ENCODE measurements around the gene HES3. TPM values are rescaled to one million over a fixed set of nuclear protein-coding genes. Genes with fewer than 3 reads are reported as not detected.

HES3 gene
- total RNA-seq, 3 donors from 2014 or later = not detected

DNA sequence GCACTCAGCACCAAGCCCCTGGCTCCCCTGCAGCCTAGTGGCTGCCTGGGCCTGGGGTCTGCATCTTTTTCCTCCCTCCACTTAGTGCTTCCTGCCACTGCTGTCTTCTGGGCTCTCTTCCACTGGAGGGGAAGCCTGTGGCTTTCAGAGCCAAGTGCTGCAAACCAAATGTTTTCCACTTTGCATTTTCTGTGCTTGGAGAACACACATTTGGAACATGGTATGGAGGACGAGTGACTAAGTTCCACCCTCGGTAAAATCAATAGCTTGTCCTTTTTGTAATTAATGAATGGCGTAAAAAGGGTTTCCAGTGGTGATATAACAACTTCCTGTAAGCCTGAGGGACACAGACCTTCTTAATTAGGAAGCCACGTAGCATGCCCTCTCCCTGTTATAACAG, 27.0 kb downstream of the HES3 start:
- no peaks in the 10 kb centered on the region for H3K4me1 Mint-ChIP-seq (ENCODE audit: low read depth)
- ATAC-seq = no peak
- no peaks in the 10 kb centered on the region for H3K36me3 Mint-ChIP-seq (ENCODE audit: insufficient read depth)
- H3K27me3 Mint-ChIP-seq (ENCODE audit: low read depth) = no peaks in the 10 kb centered on the region
- no peak for DNase-seq
- no peaks in the 10 kb centered on the region for H3K9me3 Mint-ChIP-seq
- H3K4me3 Mint-ChIP-seq = no peak overlapping the region

DNA sequence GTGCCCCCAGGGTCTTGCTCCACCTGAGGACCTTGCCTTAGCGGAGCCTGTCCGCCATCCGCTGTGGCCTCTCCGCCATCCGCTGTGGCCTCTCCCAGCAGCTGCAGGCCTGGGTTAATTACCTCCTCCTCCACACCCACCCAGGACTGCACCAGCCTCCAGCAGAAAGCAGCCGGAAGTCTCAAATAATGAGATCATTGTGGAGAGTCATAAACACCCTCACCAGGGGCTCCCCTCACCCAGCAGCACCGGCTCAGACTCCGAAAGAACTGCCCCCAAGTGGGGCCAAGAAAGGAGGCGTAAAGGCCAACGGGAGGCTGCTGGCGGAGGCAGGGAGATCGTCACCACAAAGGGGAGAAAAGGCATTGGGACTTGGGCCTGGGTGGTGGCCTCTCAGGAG, 27.6 kb downstream of the HES3 start:
- no peak for ATAC-seq

DNA sequence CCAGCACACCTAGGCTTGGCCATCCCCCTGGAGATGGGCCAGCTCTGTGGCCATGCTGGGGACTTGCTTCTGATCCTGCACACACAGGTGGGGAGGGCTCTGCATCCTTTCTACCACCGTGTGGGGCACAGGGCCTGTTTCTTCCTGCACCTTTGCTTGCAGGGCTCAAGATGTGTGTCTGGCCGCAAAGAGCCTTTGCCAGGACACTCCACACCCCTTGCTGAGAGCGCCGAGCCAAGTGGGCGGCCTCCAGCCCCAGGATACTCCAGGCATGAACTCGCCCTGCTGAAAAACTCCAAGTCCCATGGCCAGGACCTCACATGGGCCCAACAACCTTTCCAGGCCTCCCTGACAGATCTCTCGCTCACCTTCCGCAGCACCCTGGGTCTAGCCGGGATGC, 28.5 kb downstream of the HES3 start:
- Mint-ChIP-seq H3K36me3 (ENCODE audit: insufficient read depth) (no peaks in the 10 kb centered on the region), H3K27me3 (ENCODE audit: low read depth) (no peaks in the 10 kb centered on the region), H3K4me1 (ENCODE audit: low read depth) (no peaks in the 10 kb centered on the region), H3K9me3 (no peaks in the 10 kb centered on the region), H3K4me3 (no peak overlapping the region)
- DNase-seq = no peak
- ATAC-seq = no peak

More for the DNA sequence above, 27.6 kb downstream of the HES3 start:
- DNase-seq = no peak
- Mint-ChIP-seq H3K36me3 (ENCODE audit: insufficient read depth) (no peaks in the 10 kb centered on the region), H3K9me3 (no peaks in the 10 kb centered on the region), H3K27me3 (ENCODE audit: low read depth) (no peaks in the 10 kb centered on the region), H3K4me1 (ENCODE audit: low read depth) (no peaks in the 10 kb centered on the region), H3K4me3 (no peak overlapping the region)

DNA sequence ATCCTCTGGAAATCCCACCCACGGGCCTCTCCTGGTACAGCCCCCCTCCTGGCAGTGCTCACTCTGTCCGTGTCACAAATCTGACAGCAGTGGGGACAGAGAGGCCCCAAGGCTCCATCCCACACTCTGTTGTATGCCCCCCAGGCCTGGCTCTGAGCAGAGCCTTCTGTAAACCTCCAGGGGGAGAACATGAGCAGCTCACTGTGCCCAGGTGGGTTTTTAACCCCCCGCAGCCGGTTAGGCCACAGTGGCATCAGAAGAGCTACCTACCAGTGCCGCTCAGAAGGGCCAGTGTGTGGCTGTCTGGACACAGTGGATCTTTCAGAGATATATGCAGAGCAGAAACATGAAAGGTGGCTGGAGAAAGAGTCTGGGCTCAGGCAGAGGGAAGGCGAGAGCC, 28.9 kb downstream of the HES3 start:
- DNase-seq (no peak), ATAC-seq (no peak)
- H3K9me3 Mint-ChIP-seq = no peaks in the 10 kb centered on the region
- no peaks in the 10 kb centered on the region for H3K27me3 Mint-ChIP-seq (ENCODE audit: low read depth)
- no peaks in the 10 kb centered on the region for H3K4me1 Mint-ChIP-seq (ENCODE audit: low read depth)
- no peak overlapping the region for H3K4me3 Mint-ChIP-seq
- no peaks in the 10 kb centered on the region for H3K36me3 Mint-ChIP-seq (ENCODE audit: insufficient read depth)

DNA sequence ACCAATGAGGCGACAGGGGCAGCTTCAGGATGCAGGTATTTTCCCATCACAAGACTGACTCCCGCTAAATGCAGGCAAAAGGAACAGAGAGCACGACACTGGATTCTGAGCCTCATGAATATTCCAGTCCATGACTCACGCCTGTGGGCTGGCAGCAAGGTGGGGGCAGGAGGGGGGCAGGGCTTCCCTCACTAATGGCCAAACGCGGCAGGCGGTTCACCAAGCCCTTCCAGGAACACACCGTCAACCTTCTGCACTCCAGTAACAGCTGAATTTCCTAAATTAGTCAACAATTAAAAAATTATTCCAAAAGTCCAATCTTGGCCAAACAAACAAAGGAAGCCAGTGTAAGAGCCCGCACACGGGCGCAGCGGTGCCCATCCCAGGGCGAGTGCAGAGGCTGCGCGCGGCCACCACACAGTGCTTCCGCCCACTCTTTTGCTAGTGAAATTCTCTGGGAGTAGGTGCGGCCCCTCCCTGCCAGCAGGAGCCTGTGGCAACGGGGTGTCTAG, 29.5 kb downstream of the HES3 start:
- Mint-ChIP-seq H3K36me3 (ENCODE audit: insufficient read depth) (no peaks in the 10 kb centered on the region), H3K4me1 (ENCODE audit: low read depth) (no peaks in the 10 kb centered on the region), H3K27me3 (ENCODE audit: low read depth) (no peaks in the 10 kb centered on the region), H3K9me3 (no peaks in the 10 kb centered on the region), H3K4me3 (no peak overlapping the region)
- no peak for ATAC-seq
- no peak for DNase-seq

DNA sequence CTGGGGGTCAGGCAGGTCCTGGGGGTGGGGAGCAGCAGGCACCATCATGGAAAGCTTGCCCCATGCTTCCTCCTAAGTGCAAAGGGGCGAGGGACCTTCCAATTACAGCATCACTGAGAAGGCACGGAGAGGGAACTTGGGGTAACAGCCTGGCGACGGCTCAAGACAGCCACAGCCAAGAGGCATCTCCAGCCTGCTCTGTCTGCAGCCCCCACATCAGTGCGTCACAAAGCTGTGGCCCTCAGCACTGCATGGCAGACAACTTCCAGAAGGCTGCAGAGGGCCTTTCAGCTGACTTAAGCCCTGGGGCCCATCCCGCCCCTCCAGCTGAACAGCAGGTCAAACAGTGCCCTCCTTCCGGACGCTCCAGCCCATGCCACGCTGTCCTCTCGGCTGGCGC, 30.1 kb downstream of the HES3 start:
- H3K9me3 Mint-ChIP-seq = no peaks in the 10 kb centered on the region
- no peaks in the 10 kb centered on the region for H3K4me1 Mint-ChIP-seq (ENCODE audit: low read depth)
- ATAC-seq (no peak), DNase-seq (no peak)
- no peaks in the 10 kb centered on the region for H3K27me3 Mint-ChIP-seq (ENCODE audit: low read depth)
- no peaks in the 10 kb centered on the region for H3K36me3 Mint-ChIP-seq (ENCODE audit: insufficient read depth)
- H3K4me3 Mint-ChIP-seq = no peak overlapping the region

DNA sequence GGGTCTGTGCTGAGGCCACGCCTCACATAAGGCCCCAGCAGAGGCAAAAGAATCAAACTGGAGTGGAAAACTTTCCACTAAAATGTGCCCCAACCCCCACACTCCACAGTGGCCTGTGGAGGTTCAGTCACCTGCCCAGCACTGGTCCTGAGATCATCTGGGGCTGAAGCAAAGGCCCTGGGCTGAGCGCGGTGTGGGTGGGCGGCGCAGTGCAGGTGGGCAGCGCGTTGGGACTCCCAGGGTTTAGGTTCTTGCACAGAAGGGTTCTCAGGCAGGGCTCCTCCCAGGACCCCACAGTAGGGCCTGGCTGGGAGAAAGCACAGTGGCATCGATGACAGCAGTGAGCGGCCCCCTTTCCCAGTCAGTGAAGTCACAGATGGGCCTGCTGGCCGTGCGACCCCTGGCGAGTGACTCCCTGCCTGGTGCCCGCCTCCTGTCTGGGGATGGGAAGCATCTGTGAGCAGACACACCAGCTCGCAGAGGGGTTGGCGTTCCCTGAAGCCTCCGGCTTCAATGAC, 30.7 kb downstream of the HES3 start:
- Mint-ChIP-seq H3K9me3 (no peaks in the 10 kb centered on the region), H3K36me3 (ENCODE audit: insufficient read depth) (no peaks in the 10 kb centered on the region), H3K4me1 (ENCODE audit: low read depth) (no peaks in the 10 kb centered on the region), H3K4me3 (no peak overlapping the region), H3K27me3 (ENCODE audit: low read depth) (no peaks in the 10 kb centered on the region)
- DNase-seq = no peak
- no peak for ATAC-seq

DNA sequence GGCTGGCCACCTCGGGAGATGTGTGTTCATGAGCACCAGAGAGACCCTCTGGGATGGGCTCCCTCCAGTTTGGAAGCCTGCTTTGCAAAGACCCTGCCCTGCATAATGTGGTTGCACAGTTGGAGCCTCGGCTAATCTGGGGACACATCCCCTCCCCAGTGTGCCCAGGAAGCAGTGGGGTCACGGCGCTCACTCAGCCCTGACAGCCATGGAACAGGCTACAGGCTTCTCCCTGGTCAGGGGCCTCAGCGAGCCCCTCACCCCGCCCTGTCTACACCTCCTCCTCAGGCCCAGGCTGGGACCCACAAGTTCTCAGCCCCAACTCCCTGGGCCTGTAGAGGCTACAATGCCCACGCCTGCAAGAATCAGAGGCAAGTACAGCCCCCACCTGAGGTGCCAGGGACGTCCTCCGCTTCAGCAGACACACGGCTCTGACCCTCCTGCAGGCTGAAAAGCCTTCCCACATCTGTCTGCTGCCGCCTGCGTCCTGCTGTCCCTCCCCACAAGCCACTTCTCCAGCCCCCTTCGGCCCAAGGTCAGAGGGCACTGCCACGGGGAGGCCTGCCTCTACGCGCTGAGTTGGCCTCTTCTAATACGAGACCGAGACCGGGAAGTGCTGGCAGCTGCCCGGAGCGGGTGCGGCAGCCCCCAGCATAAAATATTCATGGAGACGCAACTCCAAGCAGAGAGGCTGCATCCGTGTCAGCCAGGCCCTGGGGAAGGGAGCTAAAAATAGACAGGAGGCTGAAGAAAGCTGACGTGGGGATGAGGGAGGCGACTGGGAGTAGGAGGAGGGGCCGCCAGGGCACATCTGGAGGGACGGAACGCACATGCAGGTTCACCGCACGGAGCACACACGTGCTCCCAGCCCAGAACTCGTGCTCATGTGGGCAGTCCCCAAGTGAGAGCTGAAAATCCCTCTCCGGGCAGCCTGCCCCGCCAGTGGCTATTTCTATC, 32.1 kb downstream of the HES3 start:
- H3K36me3 Mint-ChIP-seq (ENCODE audit: insufficient read depth) = no peaks in the 10 kb centered on the region
- H3K9me3 Mint-ChIP-seq = no peaks in the 10 kb centered on the region
- H3K4me1 Mint-ChIP-seq (ENCODE audit: low read depth) = no peaks in the 10 kb centered on the region
- DNase-seq (no peak), ATAC-seq (no peak)
- no peaks in the 10 kb centered on the region for H3K27me3 Mint-ChIP-seq (ENCODE audit: low read depth)
- H3K4me3 Mint-ChIP-seq = no peak overlapping the region

DNA sequence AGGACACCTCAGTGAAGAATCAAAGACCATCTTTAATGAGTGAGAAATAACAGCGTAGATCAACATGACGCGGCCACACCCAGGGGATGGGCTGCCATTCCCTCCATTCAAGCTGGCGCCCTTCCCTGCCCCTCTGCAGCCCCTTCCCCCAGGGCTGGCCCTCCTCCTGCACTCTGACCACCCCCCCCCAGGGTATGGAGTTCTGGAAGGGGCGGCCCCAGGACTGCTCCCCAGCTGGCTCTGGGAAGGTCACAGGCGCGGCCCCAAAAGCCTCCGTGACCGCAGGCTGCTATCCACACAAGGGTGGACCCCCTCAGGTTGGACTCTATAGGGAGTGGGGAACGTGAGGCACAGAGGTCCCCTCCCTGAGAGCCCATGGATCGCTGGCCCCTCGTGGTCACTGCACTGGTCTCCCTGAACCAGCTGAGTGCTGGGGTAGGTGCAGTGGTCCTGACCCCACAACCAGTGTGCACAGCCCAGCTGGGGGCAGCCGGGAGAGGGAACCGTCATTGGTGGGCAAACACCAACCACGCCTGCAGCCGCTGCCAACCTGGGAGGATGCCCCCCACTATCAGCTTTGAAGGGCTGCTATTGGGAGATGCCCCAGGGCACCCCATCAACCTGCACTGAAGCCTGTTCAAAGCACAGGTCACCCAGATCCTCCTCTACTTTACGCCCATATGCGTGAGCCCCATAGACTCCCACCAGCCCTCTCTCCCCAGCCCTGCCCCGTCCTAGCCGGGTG, 33.0 kb downstream of the HES3 start:
- H3K4me1 Mint-ChIP-seq (ENCODE audit: low read depth) = no peaks in the 10 kb centered on the region
- DNase-seq (no peak), ATAC-seq (no peak)
- H3K9me3 Mint-ChIP-seq = no peaks in the 10 kb centered on the region
- no peaks in the 10 kb centered on the region for H3K36me3 Mint-ChIP-seq (ENCODE audit: insufficient read depth)
- H3K27me3 Mint-ChIP-seq (ENCODE audit: low read depth) = no peaks in the 10 kb centered on the region
- no peak overlapping the region for H3K4me3 Mint-ChIP-seq

DNA sequence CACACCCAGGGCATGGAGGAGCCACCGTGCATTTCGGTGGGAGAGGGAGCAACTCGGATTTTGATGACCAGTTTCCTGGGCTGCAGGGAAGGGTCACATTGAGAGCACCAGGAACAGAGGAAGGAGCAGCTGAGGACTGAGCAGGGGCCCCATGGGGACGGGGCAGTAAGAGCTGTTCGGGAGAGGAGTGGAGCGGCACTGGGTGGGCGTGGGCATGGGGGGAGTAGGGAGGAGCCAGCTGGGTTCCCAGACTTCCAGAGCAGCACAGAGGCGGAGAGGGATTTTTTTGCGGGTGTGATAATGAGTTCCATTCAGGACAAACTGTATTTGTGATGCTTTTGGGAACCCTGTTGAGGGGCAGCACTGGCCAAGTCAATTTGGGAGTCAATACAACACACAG, 34.3 kb downstream of the HES3 start:
- H3K36me3 Mint-ChIP-seq (ENCODE audit: insufficient read depth) = no peaks in the 10 kb centered on the region
- no peaks in the 10 kb centered on the region for H3K4me1 Mint-ChIP-seq (ENCODE audit: low read depth)
- ATAC-seq (no peak), DNase-seq (no peak)
- H3K27me3 Mint-ChIP-seq (ENCODE audit: low read depth) = no peaks in the 10 kb centered on the region
- no peak overlapping the region for H3K4me3 Mint-ChIP-seq
- H3K9me3 Mint-ChIP-seq = no peaks in the 10 kb centered on the region

DNA sequence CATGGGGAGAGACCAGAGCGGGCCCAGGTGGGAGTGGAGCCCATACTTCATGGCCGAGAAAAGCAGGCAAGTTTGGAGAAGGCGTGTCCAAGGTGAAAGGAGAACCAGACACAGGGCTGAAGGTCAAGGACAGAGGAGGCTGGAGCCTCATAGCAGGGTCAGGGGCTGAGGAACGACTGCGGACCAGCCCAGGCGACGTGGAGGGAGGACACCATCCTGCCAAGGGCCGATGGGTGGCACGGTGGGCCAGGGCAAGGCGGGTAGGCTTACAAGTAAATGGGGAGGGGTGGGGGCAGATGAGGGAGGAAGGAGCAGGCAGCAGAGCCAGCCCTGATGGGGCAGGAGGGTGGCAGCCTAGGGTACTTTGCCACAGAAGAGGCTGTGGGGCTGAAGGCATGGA, 35.1 kb downstream of the HES3 start:
- Mint-ChIP-seq H3K4me1 (ENCODE audit: low read depth) (no peaks in the 10 kb centered on the region), H3K9me3 (no peaks in the 10 kb centered on the region), H3K4me3 (no peak overlapping the region), H3K27me3 (ENCODE audit: low read depth) (no peaks in the 10 kb centered on the region), H3K36me3 (ENCODE audit: insufficient read depth) (no peaks in the 10 kb centered on the region)
- DNase-seq (no peak), ATAC-seq (no peak)

DNA sequence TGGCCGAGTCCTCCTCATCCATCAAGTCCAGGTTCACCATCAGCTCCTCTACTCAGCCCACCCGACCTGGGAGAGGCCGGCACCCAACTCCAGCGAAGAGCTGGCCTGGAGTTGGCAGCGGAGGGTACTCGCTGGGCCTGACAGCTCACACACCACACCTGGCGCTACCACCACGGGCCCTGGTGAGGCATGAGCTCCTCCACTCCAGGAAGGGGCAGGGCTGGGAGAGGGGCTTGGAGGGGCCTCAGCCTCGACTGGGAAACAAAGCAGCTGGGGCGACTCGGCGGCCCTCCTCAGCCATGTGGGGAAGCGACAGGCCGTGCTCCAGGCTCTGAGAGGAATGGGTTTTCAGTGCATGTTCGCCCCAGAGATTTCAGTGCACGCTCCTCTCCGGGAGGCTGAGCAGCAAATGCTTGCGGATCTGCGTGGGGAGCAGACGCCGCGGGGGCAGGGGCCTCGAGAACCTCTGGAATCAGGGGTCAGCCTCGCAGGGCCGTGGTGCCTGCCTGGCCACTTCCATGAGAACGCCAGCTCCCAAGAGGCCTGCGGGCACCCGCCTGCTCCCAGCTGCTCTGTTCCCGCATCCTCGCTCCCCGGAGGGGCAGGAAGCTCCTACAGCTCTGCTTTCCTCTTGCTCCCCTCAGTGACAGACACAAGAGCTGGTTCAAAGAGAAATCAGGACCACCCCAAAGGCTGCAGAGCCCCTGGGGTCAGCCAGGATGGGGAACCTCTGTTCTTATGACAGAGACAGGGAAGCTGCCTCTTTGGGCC, 35.8 kb downstream of the HES3 start:
- H3K4me3 Mint-ChIP-seq = no peak overlapping the region
- H3K27me3 Mint-ChIP-seq (ENCODE audit: low read depth) = no peaks in the 10 kb centered on the region
- H3K36me3 Mint-ChIP-seq (ENCODE audit: insufficient read depth) = no peaks in the 10 kb centered on the region
- no peaks in the 10 kb centered on the region for H3K9me3 Mint-ChIP-seq
- DNase-seq (no peak), ATAC-seq (no peak)
- H3K4me1 Mint-ChIP-seq (ENCODE audit: low read depth) = no peaks in the 10 kb centered on the region

DNA sequence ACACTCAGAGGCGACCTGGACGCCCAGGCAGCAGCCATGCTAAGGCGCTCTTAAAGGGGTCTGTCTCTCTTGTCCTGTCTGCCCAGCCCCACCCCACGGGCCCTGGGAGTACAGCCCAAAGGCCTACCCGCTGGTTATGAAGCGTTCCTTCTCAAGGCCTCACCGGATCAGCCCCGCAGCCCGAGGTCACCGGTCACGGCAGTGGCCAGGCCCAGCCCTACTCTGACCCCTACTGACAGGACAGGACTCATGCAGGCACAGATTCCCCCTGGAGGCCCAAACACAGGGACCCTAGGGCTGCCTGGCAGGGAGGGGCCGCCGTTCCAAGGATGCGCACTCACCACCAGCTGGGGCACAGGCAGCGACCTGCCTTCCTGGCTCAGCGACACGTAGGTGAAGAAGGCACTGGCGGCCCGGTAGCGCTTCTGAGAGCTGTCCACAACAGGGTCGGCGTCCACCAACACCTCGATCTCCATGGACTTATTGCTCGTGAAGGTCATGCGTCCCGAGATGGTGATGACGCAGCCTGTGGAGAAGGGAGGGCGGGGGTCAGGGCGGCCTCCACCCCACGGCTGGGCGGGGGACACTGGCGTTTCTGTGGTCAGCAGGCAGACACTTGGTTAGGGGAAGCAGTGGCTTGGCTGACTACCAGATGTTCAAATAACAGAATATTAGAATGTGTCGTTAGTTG, 36.9 kb downstream of the HES3 start:
- Mint-ChIP-seq H3K9me3 (no peaks in the 10 kb centered on the region), H3K36me3 (ENCODE audit: insufficient read depth) (no peaks in the 10 kb centered on the region), H3K4me3 (no peak overlapping the region), H3K4me1 (ENCODE audit: low read depth) (no peaks in the 10 kb centered on the region), H3K27me3 (ENCODE audit: low read depth) (no peaks in the 10 kb centered on the region)
- DNase-seq (no peak), ATAC-seq (no peak)

Measured in activated T-cell treated with anti-CD3 and anti-CD28 coated beads, Interleukin-2, amount 50 U/mL, for 4 hours (primary cell).